ENCODE measurements around the gene ARL4D. TPM values are rescaled to one million over a fixed set of nuclear protein-coding genes. Genes with fewer than 3 reads are reported as not detected.

Gene ARL4D
- total RNA-seq, 4 donors from 2014 or later, result 30.3 to 50.6 (median 43.7) TPM

- TF ChIP-seq POLR2A (IDR thresholded peaks at IDR 0.05), result no peak
- TF ChIP-seq, protein P1, sequence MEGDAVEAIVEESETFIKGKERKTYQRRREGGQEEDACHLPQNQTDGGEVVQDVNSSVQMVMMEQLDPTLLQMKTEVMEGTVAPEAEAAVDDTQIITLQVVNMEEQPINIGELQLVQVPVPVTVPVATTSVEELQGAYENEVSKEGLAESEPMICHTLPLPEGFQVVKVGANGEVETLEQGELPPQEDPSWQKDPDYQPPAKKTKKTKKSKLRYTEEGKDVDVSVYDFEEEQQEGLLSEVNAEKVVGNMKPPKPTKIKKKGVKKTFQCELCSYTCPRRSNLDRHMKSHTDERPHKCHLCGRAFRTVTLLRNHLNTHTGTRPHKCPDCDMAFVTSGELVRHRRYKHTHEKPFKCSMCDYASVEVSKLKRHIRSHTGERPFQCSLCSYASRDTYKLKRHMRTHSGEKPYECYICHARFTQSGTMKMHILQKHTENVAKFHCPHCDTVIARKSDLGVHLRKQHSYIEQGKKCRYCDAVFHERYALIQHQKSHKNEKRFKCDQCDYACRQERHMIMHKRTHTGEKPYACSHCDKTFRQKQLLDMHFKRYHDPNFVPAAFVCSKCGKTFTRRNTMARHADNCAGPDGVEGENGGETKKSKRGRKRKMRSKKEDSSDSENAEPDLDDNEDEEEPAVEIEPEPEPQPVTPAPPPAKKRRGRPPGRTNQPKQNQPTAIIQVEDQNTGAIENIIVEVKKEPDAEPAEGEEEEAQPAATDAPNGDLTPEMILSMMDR (IDR thresholded peaks at IDR 0.05), result no peak
These were observed 3.6 kb upstream of the ARL4D start for GRCh38 chr17:43395165-43395564.

GRCh38 chr17:43396491-43397060, 2.2 kb upstream of the ARL4D start:
- no peak for TF ChIP-seq POLR2A (IDR thresholded peaks at IDR 0.05)
- TF ChIP-seq, protein P1 (IDR thresholded peaks at IDR 0.05), result no peak
- H3K4me3 ChIP-seq (ENCODE audit: low read depth, poor library complexity, severe bottlenecking), result no peak overlapping the region
- WGBS, 2 donors, result 77 to 83% methylated on average over 5 of the region's 5 CpGs
- intact Hi-C loops (cut with DNase I; ENCODE audit: low total_unique reads), result no loop called here
- no peak for DNase-seq (ENCODE audit: low spot score in 2 of 2)

More at GRCh38 chr17:43395165-43395564, 3.6 kb upstream of the ARL4D start:
- intact Hi-C loops (cut with DNase I; ENCODE audit: low total_unique reads), result no loop called here
- no peak overlapping the region for H3K4me3 ChIP-seq (ENCODE audit: low read depth, poor library complexity, severe bottlenecking)
- DNase-seq (ENCODE audit: low spot score in 2 of 2), result no peak
- WGBS, 2 donors, result 89% methylated on average over 6 of the region's 6 CpGs

- no peak for DNase-seq (ENCODE audit: low spot score in 2 of 2)
- no peak for TF ChIP-seq POLR2A (IDR thresholded peaks at IDR 0.05)
- TF ChIP-seq, protein P1 (IDR thresholded peaks at IDR 0.05), result no peak
- H3K4me3 ChIP-seq (ENCODE audit: low read depth, poor library complexity, severe bottlenecking), result peak overlapping the region; percentile 68
- intact Hi-C loops (cut with DNase I; ENCODE audit: low total_unique reads), result no loop called here
- 66 to 68% methylated on average over 16 to 27 of the region's 28 CpGs for WGBS, 2 donors
These were observed 1.1 kb downstream of the ARL4D start for GRCh38 chr17:43399839-43400328.

DNA sequence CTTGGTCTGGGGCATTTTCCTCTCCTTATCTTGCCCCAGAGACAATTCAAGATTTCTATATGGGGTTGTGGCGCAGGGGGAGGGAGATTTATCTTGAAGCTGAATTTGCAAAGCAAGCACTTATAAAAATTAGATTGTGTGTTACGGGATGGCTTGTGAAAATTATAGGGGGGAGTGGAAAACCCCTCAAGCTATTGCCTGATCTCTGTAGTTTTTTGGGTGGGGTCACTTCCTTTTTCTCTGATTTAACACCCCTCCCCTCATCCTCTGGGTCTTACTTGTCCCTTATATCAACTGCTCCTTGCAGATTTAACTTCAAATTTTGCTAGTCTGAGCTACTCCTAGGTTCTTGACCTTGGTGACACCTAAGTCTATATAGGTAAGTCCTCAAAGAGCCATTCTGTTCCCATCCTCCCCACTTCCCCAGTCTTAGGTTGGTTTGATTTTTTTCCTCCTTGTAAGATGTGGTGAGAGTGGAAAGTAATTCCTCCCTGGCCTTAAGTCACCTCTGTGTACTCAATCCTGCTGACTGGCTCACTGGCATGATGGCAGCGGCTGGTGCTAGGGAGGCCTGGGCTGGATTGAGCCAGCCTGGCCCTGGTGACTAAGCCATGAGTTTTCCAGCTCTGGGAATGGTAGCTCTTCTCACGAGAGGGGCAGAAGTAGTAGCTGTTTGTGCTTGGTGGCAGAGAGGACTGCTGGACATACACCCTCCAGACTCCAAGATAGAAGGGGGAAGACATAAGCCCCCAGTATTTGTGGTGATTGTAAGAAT, 2.3 kb downstream of the ARL4D start:
- WGBS, 2 donors, result 35 to 38% methylated on average over 4 of the region's 4 CpGs
- intact Hi-C loops (cut with DNase I; ENCODE audit: low total_unique reads), result no loop called here
- DNase-seq (ENCODE audit: low spot score in 2 of 2), result no peak
- TF ChIP-seq, protein P1 (IDR thresholded peaks at IDR 0.05), result no peak
- no peak for TF ChIP-seq POLR2A (IDR thresholded peaks at IDR 0.05)
- no peak overlapping the region for H3K4me3 ChIP-seq (ENCODE audit: low read depth, poor library complexity, severe bottlenecking)

GRCh38 chr17:43402078-43402477, 3.3 kb downstream of the ARL4D start:
- H3K4me3 ChIP-seq (ENCODE audit: low read depth, poor library complexity, severe bottlenecking), result no peak overlapping the region

More at GRCh38 chr17:43402078-43402477, 3.3 kb downstream of the ARL4D start:
- 42 to 57% methylated on average over 6 of the region's 6 CpGs for WGBS, 2 donors
- TF ChIP-seq, protein P1 (IDR thresholded peaks at IDR 0.05), result no peak
- TF ChIP-seq POLR2A (IDR thresholded peaks at IDR 0.05), result no peak
- peak in 1 of 2 donors; percentile 47 for DNase-seq (ENCODE audit: low spot score in 2 of 2)
- intact Hi-C loops (cut with DNase I; ENCODE audit: low total_unique reads), result no loop called here
